HCT116 (cell line): ENCODE results near the gene SLC18A2. TPM values are rescaled to one million over a fixed set of nuclear protein-coding genes. Genes with fewer than 3 reads are reported as not detected.

ENCODE experiments used
- ATAC-seq: fragments of 200-7000 bp; cut with Tn5 transposase; 2 replicates; pipeline ENCODE4 v1.9.1; 2020; ENCODE audit warnings: mild to moderate bottlenecking, moderate library complexity
- BruUV-seq: library from RNA; stranded (reverse); fragments of 400-500 nt; replicated peaks from 2 replicates; lab custom pipeline; 2021; lab: Mats Ljungman, UMichigan
- CTCF ChIA-PET: fragments of 300-600 bp; sonication (Branson Sonifier 250); formaldehyde crosslinking; loops from one replicate; lab custom pipeline; 2021; ENCODE audit warnings: antibody characterized with exemption; lab: Charles Lee
- POLR2A ChIA-PET: fragments of 300-600, 350-600 bp; sonication (Branson Sonifier 250); formaldehyde crosslinking; loops from one replicate; lab custom pipeline; 2021; ENCODE audit warnings: antibody characterized with exemption; lab: Charles Lee
- RAD21 ChIA-PET, 2 experiments: fragments of 300-600 bp; sonication (Branson Sonifier 250); formaldehyde crosslinking; loops; one replicate each; lab custom pipeline; 2023; ENCODE audit warnings: low total read pairs in 2 of 2; ENCODE audit not compliant: uncharacterized antibody in 2 of 2, unreplicated experiment in 2 of 2, low non-redundant PET in 1 of 2; lab: Charles Lee
- DNase-seq: peaks from one replicate; pipeline ENCODE4 v3.0.0-alpha.2; 2010; ENCODE audit warnings: low read depth, low spot score
- H2AFZ ChIP-seq: fragments of 200-600 bp; shearing (Covaris generic), sonication (generic); 2 replicates; pipeline ENCODE4 v1.6.1; 2017; ENCODE audit warnings: low read depth, mixed run types, mixed read lengths, antibody characterized with exemption, low read length; ENCODE audit not compliant: poor library complexity, severe bottlenecking
- H3K27ac ChIP-seq: 2 replicates; pipeline ENCODE4 v1.5.1; 2012; ENCODE audit warnings: low read depth, low read length
- H3K27me3 ChIP-seq: fragments of 200-600 bp; sonication (generic); 2 replicates; pipeline ENCODE4 v1.6.1; 2016; ENCODE audit warnings: mixed run types, low read length, mixed read lengths; ENCODE audit not compliant: insufficient read depth
- H3K36me3 ChIP-seq, 2 experiments: fragments of 200-500 bp in 1 of 2; fragments of 200-600 bp in 1 of 2; sonication (Bioruptor generic) in 1 of 2; sonication (generic) in 1 of 2; 2 replicates each; pipeline versions ENCODE4 v1.5.1 to v1.6.1; 2014 to 2016; ENCODE audit warnings: low read length in 2 of 2, inconsistent platforms in 1 of 2, mixed read lengths in 1 of 2, mixed run types in 1 of 2; ENCODE audit not compliant: insufficient read depth in 2 of 2, control insufficient read depth in 1 of 2
- H3K4me1 ChIP-seq, 2 experiments: fragments of 200-600 bp in 1 of 2; sonication (generic) in 1 of 2; 2 replicates each; pipeline versions ENCODE4 v1.5.1 to v1.6.1; 2012 to 2017; ENCODE audit warnings: low read length in 2 of 2, inconsistent platforms in 1 of 2, mild to moderate bottlenecking in 1 of 2, mixed read lengths in 1 of 2, mixed run types in 1 of 2, moderate library complexity in 1 of 2; ENCODE audit not compliant: insufficient read depth in 2 of 2, control insufficient read depth in 1 of 2
- H3K4me2 ChIP-seq: fragments of 200-600 bp; sonication (generic); 2 replicates; pipeline ENCODE4 v1.6.1; 2017; ENCODE audit warnings: mixed run types, low read length, mixed read lengths
- H3K4me3 ChIP-seq, 2 experiments: fragments of 200-600 bp in 1 of 2; sonication (generic) in 1 of 2; replicated peaks in 1 of 2; 2 replicates each; pipeline ENCODE4 v1.5.1; 2011 to 2016; ENCODE audit warnings: low read length in 2 of 2, control low read depth in 1 of 2, low read depth in 1 of 2, mild to moderate bottlenecking in 1 of 2, mixed read lengths in 1 of 2, mixed run types in 1 of 2
- H3K79me2 ChIP-seq: fragments of 200-600 bp; sonication (generic); 2 replicates; pipeline ENCODE4 v1.6.1; 2017; ENCODE audit warnings: mild to moderate bottlenecking, mixed run types, low read length, moderate library complexity, mixed read lengths; ENCODE audit not compliant: insufficient read depth
- H3K9ac ChIP-seq: fragments of 200-600 bp; sonication (generic); 2 replicates; pipeline ENCODE4 v1.6.1; 2016; ENCODE audit warnings: low read length, mixed read lengths
- H3K9me2 ChIP-seq: fragments of 200-600 bp; sonication (generic), shearing (Covaris generic); 2 replicates; pipeline ENCODE4 v1.6.1; 2017; ENCODE audit warnings: mixed run types, mild to moderate bottlenecking, moderate library complexity; ENCODE audit not compliant: insufficient read depth
- H3K9me3 ChIP-seq, 2 experiments: fragments of 200-500 bp in 1 of 2; fragments of 200-600 bp in 1 of 2; sonication (Bioruptor generic) in 1 of 2; sonication (generic) in 1 of 2; 2 replicates each; pipeline ENCODE4 v1.6.1; 2014 to 2017; ENCODE audit warnings: low read length in 2 of 2, mixed read lengths in 2 of 2, inconsistent platforms in 1 of 2, low read depth in 1 of 2, mild to moderate bottlenecking in 1 of 2, mixed run types in 1 of 2, moderate library complexity in 1 of 2; ENCODE audit not compliant: control insufficient read depth in 1 of 2, insufficient read depth in 1 of 2
- H4K20me1 ChIP-seq: fragments of 200-600 bp; sonication (generic), shearing (Covaris generic); 2 replicates; pipeline ENCODE4 v1.6.1; 2017; ENCODE audit warnings: mixed run types, mild to moderate bottlenecking, moderate library complexity; ENCODE audit not compliant: insufficient read depth
- CBX3 ChIP-seq: IDR thresholded peaks from 2 replicates; pipeline ENCODE4 v1.6.1; 2012; ENCODE audit warnings: low read depth
- CEBPB ChIP-seq: IDR thresholded peaks from 2 replicates; pipeline ENCODE4 v1.6.1; 2012; ENCODE audit warnings: low read depth
- EGR1 ChIP-seq: IDR thresholded peaks from 2 replicates; pipeline ENCODE4 v1.6.1; 2012; ENCODE audit warnings: low read depth
- EZH2 ChIP-seq: fragments of 200-600 bp; sonication (generic); IDR thresholded peaks from 2 replicates; pipeline ENCODE4 v1.6.1; 2017; ENCODE audit warnings: antibody characterized with exemption, mixed run types
- EZH2phosphoT487 ChIP-seq: fragments of 200-600 bp; IDR thresholded peaks from 2 replicates; pipeline ENCODE4 v1.6.1; 2018; ENCODE audit warnings: antibody characterized with exemption, borderline replicate concordance
- FOSL1 ChIP-seq: IDR thresholded peaks from 2 replicates; pipeline ENCODE4 v1.6.1; 2012; ENCODE audit warnings: low read depth
- POLR2AphosphoS5 ChIP-seq: IDR thresholded peaks from 2 replicates; pipeline ENCODE4 v1.6.1; 2011; ENCODE audit warnings: mild to moderate bottlenecking, low read depth, low read length, moderate library complexity
- SP1 ChIP-seq: IDR thresholded peaks from 2 replicates; pipeline ENCODE4 v1.6.1; 2012; ENCODE audit warnings: low read depth
- SRF ChIP-seq: IDR thresholded peaks from 2 replicates; pipeline ENCODE4 v1.6.1; 2012; ENCODE audit warnings: low read depth
- ZNF274 ChIP-seq: fragments of 200-500 bp; sonication (Bioruptor generic); IDR thresholded peaks from 2 replicates; pipeline ENCODE4 v1.6.1; 2014; ENCODE audit warnings: mild to moderate bottlenecking, low read depth, low read length, inconsistent platforms
- intact Hi-C: fragments of 100-400 bp; cut with micrococcal nuclease; formaldehyde crosslinking; loops from 2 replicates; pipeline ENCODE4 v1.10.0; 2022
- total RNA-seq: library from RNA; stranded (reverse); gene quantifications from one replicate; pipeline ENCODE4 v1.2.1, GENCODE V29; 2021; ENCODE audit not compliant: unreplicated experiment
- TF ChIP-seq, protein P1 (sequence below): IDR thresholded peaks from 2 replicates; pipeline ENCODE4 v1.6.1; 2012
- TF ChIP-seq, protein P2 (sequence below): IDR thresholded peaks from 2 replicates; pipeline ENCODE4 v1.6.1; 2012; ENCODE audit warnings: low read depth
- TF ChIP-seq, protein P3 (sequence below): IDR thresholded peaks from 2 replicates; pipeline ENCODE4 v1.6.1; 2011; ENCODE audit warnings: mild to moderate bottlenecking, low read length, moderate library complexity; ENCODE audit not compliant: insufficient replicate concordance; ENCODE audit errors: extremely low read depth

SLC18A2 gene
- total RNA-seq, 1 experiment from 2014 or later, result not detected

DNA sequence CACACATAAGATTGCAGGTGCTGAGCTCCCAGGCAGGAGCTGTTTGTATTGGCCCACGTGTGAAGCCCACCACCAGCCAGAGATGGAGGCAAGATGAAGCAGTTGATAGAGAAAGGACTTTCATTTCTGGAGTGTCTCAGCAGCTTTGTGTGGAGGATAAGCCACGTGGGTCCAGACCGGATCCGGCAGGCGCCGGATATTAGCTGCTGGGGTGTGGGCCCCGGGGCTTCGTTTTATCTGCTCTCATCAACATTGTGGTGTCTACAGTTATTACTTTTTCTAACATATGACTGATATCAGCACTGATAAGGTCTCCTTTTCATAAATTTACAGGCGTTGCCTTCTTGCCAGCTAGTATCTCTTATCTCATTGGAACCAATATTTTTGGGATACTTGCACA is 25.5 kb downstream of the SLC18A2 start:
- Histone ChIP-seq H3K4me3 (no peak overlapping the region), H3K79me2 (no peaks in the 10 kb centered on the region), H2AFZ (no peak overlapping the region), H3K27me3 (0 out of 2 replicates have a peak, but pooled peaks cover 2% of the 10 kb centered on the region), H3K4me2 (no peak overlapping the region), H3K9me2 (no peaks in the 10 kb centered on the region), H3K4me1 (peaks cover 8 to 9% of the 10 kb centered on the region in 2 experiments), H4K20me1 (no peaks in the 10 kb centered on the region), H3K9ac (no peak overlapping the region), H3K9me3 (no peaks in the 10 kb centered on the region), H3K36me3 (no peaks in the 10 kb centered on the region), H3K27ac (no peak overlapping the region)
- intact Hi-C loops, result no loop called here
- no TSS peak for BruUV-seq
- DNase-seq (no peak), ATAC-seq (no peak)
- ChIA-PET CTCF (interaction anchor here (0.8 to 1.4 kb wide), 2 partner anchors 52 to 54 kb away, joined by 3 to 4 read pairs; no protein-coding TSS in a partner anchor), RAD21 (interaction anchor here in 1 of 2 experiments (1.1 kb wide), 1 partner anchor 10 kb away, joined by 3 read pairs; no protein-coding TSS in a partner anchor), POLR2A (no interaction called here)
- TF ChIP-seq EGR1 (no peak), POLR2AphosphoS5 (no peak), SP1 (no peak), EZH2 (no peak), SRF (no peak)
- TF ChIP-seq, protein P1, sequence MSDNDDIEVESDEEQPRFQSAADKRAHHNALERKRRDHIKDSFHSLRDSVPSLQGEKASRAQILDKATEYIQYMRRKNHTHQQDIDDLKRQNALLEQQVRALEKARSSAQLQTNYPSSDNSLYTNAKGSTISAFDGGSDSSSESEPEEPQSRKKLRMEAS, result no peak

DNA sequence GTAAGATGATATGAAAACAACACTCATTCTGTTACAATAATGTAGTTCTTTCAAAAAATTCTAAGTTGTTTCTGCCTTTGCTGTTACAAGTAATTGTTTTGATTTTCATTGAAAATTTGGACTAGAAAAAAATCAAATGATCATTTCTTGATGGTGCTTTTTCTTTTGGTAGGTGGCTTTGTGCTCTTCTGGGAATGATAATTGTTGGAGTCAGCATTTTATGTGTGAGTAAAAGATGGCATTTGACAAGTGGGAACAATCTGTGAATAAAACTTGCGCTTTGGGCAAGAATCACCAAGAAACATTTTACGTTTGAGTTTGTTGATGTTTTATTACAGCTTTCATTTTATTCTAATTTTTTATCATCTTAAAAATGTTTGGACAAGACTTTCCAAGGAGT is 25.9 kb downstream of the SLC18A2 start:
- Histone ChIP-seq H4K20me1 (no peaks in the 10 kb centered on the region), H3K4me3 (no peak overlapping the region), H3K27me3 (no peaks in the 10 kb centered on the region), H3K9me2 (no peaks in the 10 kb centered on the region), H3K4me1 (peaks cover 12 to 13% of the 10 kb centered on the region in 2 experiments), H3K9ac (no peak overlapping the region), H3K79me2 (no peaks in the 10 kb centered on the region), H3K27ac (no peak overlapping the region), H2AFZ (no peak overlapping the region), H3K36me3 (no peaks in the 10 kb centered on the region), H3K9me3 (no peaks in the 10 kb centered on the region), H3K4me2 (no peak overlapping the region)
- ChIA-PET POLR2A (no interaction called here), RAD21 (interaction anchor here in 1 of 2 experiments (1.1 kb wide), 1 partner anchor 9 kb away, joined by 3 read pairs; no protein-coding TSS in a partner anchor), CTCF (interaction anchor here (1.4 kb wide), 1 partner anchor 52 kb away, joined by 4 read pairs; no protein-coding TSS in a partner anchor)
- intact Hi-C loops, result no loop called here
- ATAC-seq, result no peak
- no peak for DNase-seq
- BruUV-seq, result no TSS peak
- TF ChIP-seq EGR1 (no peak), ZNF274 (no peak), FOSL1 (no peak), CEBPB (no peak), EZH2phosphoT487 (no peak), CBX3 (no peak), SP1 (no peak)
- TF ChIP-seq, protein P2, sequence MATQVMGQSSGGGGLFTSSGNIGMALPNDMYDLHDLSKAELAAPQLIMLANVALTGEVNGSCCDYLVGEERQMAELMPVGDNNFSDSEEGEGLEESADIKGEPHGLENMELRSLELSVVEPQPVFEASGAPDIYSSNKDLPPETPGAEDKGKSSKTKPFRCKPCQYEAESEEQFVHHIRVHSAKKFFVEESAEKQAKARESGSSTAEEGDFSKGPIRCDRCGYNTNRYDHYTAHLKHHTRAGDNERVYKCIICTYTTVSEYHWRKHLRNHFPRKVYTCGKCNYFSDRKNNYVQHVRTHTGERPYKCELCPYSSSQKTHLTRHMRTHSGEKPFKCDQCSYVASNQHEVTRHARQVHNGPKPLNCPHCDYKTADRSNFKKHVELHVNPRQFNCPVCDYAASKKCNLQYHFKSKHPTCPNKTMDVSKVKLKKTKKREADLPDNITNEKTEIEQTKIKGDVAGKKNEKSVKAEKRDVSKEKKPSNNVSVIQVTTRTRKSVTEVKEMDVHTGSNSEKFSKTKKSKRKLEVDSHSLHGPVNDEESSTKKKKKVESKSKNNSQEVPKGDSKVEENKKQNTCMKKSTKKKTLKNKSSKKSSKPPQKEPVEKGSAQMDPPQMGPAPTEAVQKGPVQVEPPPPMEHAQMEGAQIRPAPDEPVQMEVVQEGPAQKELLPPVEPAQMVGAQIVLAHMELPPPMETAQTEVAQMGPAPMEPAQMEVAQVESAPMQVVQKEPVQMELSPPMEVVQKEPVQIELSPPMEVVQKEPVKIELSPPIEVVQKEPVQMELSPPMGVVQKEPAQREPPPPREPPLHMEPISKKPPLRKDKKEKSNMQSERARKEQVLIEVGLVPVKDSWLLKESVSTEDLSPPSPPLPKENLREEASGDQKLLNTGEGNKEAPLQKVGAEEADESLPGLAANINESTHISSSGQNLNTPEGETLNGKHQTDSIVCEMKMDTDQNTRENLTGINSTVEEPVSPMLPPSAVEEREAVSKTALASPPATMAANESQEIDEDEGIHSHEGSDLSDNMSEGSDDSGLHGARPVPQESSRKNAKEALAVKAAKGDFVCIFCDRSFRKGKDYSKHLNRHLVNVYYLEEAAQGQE, result no peak
- TF ChIP-seq, protein P3, sequence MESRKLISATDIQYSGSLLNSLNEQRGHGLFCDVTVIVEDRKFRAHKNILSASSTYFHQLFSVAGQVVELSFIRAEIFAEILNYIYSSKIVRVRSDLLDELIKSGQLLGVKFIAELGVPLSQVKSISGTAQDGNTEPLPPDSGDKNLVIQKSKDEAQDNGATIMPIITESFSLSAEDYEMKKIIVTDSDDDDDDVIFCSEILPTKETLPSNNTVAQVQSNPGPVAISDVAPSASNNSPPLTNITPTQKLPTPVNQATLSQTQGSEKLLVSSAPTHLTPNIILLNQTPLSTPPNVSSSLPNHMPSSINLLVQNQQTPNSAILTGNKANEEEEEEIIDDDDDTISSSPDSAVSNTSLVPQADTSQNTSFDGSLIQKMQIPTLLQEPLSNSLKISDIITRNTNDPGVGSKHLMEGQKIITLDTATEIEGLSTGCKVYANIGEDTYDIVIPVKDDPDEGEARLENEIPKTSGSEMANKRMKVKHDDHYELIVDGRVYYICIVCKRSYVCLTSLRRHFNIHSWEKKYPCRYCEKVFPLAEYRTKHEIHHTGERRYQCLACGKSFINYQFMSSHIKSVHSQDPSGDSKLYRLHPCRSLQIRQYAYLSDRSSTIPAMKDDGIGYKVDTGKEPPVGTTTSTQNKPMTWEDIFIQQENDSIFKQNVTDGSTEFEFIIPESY, result no peak
